Activated T-cell treated with anti-CD3 and anti-CD28 coated beads for 4 hours (primary cell): Measurements from ENCODE around the gene KCNK13.

Source experiments
- DNase-seq: peaks from one replicate; pipeline ENCODE4 v3.0.0-alpha.2; 2020

The KCNK13 gene

GRCh38 chr14:90137807-90138206 lies 76.0 kb downstream of the KCNK13 start:
- no peak for DNase-seq

- no peak for DNase-seq
Observed at GRCh38 chr14:90139199-90139598, 77.4 kb downstream of the KCNK13 start.

- DNase-seq, result no peak
Observed at GRCh38 chr14:90140298-90140955, 78.6 kb downstream of the KCNK13 start.

- DNase-seq, result no peak
Observed at GRCh38 chr14:90140956-90141316, 79.1 kb downstream of the KCNK13 start.

GRCh38 chr14:90153429-90153828 lies 91.6 kb downstream of the KCNK13 start:
- DNase-seq, result no peak

- no peak for DNase-seq
Observed at GRCh38 chr14:90154110-90154509, 92.3 kb downstream of the KCNK13 start.

GRCh38 chr14:90159146-90159545 lies 97.4 kb downstream of the KCNK13 start:
- DNase-seq, result no peak

- no peak for DNase-seq
Observed at GRCh38 chr14:90159688-90160087, 97.9 kb downstream of the KCNK13 start.

- no peak for DNase-seq
Observed at GRCh38 chr14:90161129-90161528, 99.3 kb downstream of the KCNK13 start.

GRCh38 chr14:90168425-90169105 lies 106.8 kb downstream of the KCNK13 start:
- DNase-seq, result no peak

GRCh38 chr14:90175631-90176030 lies 113.8 kb downstream of the KCNK13 start:
- no peak for DNase-seq

GRCh38 chr14:90177539-90178189 lies 115.9 kb downstream of the KCNK13 start:
- DNase-seq, result no peak

GRCh38 chr14:90179357-90179756 lies 117.6 kb downstream of the KCNK13 start:
- no peak for DNase-seq

GRCh38 chr14:90179809-90180779 lies 118.3 kb downstream of the KCNK13 start:
- DNase-seq, result no peak

GRCh38 chr14:90184094-90184493 lies 122.3 kb downstream of the KCNK13 start:
- DNase-seq, result no peak

- DNase-seq, result no peak
Observed at GRCh38 chr14:90184571-90185266, 122.9 kb downstream of the KCNK13 start.

GRCh38 chr14:90188588-90188987 lies 126.8 kb downstream of the KCNK13 start:
- DNase-seq, result no peak

GRCh38 chr14:90191154-90191553 lies 129.4 kb downstream of the KCNK13 start:
- no peak for DNase-seq

- DNase-seq, result no peak
Observed at GRCh38 chr14:90191585-90191984, 129.8 kb downstream of the KCNK13 start.

GRCh38 chr14:90193925-90194324 lies 132.1 kb downstream of the KCNK13 start:
- no peak for DNase-seq

- no peak for DNase-seq
Observed at GRCh38 chr14:90194706-90195105, 132.9 kb downstream of the KCNK13 start.

- no peak for DNase-seq
Observed at GRCh38 chr14:90198541-90199060, 136.8 kb downstream of the KCNK13 start.
